Ishikawa (cell line): ENCODE measurements around the gene HK1.

ENCODE experiments used
- CEBPB ChIP-seq: IDR thresholded peaks from 2 replicates; pipeline ENCODE4 v1.6.1; 2012
- CREB1 ChIP-seq: IDR thresholded peaks from 2 replicates; pipeline ENCODE4 v1.6.1; 2012; ENCODE audit warnings: low read depth
- EGR1 ChIP-seq: IDR thresholded peaks from 2 replicates; pipeline ENCODE4 v1.6.1; 2012
- EP300 ChIP-seq: IDR thresholded peaks from 2 replicates; pipeline ENCODE4 v1.6.1; 2012; ENCODE audit warnings: borderline replicate concordance
- FOXM1 ChIP-seq: IDR thresholded peaks from 2 replicates; pipeline ENCODE4 v1.6.1; 2012; ENCODE audit warnings: low read depth, borderline replicate concordance
- MAX ChIP-seq: IDR thresholded peaks from 2 replicates; pipeline ENCODE4 v1.6.1; 2012
- NFIC ChIP-seq: IDR thresholded peaks from 2 replicates; pipeline ENCODE4 v1.6.1; 2012
- RAD21 ChIP-seq: IDR thresholded peaks from 2 replicates; pipeline ENCODE4 v1.6.1; 2012; ENCODE audit warnings: low read depth
- REST ChIP-seq: IDR thresholded peaks from 2 replicates; pipeline ENCODE4 v1.6.1; 2012; ENCODE audit warnings: low read depth, mild to moderate bottlenecking
- TAF1 ChIP-seq: IDR thresholded peaks from 2 replicates; pipeline ENCODE4 v1.6.1; 2012; ENCODE audit warnings: low read depth, mild to moderate bottlenecking
- TCF12 ChIP-seq: IDR thresholded peaks from 2 replicates; pipeline ENCODE4 v1.6.1; 2012; ENCODE audit warnings: low read depth
- TEAD4 ChIP-seq: IDR thresholded peaks from 2 replicates; pipeline ENCODE4 v1.6.1; 2012
- USF1 ChIP-seq: IDR thresholded peaks from 2 replicates; pipeline ENCODE4 v1.6.1; 2012
- YY1 ChIP-seq: IDR thresholded peaks from 2 replicates; pipeline ENCODE4 v1.6.1; 2012; ENCODE audit warnings: low read depth
- ZBTB7A ChIP-seq: IDR thresholded peaks from 2 replicates; pipeline ENCODE4 v1.6.1; 2012; ENCODE audit warnings: low read depth

HK1 gene

GRCh38 chr10:69435966-69436520 lies 157.7 kb downstream of the HK1 start:
- no peak for TF ChIP-seq RAD21
- no peak for TF ChIP-seq EP300
- no peak for TF ChIP-seq MAX
- TF ChIP-seq CREB1 = no peak

GRCh38 chr10:69437321-69438259 lies 159.3 kb downstream of the HK1 start:
- no peak for TF ChIP-seq YY1
- TF ChIP-seq EP300 = no peak
- no peak for TF ChIP-seq MAX
- no peak for TF ChIP-seq CEBPB
- TF ChIP-seq REST = no peak
- no peak for TF ChIP-seq TAF1
- no peak for TF ChIP-seq FOXM1
- TF ChIP-seq NFIC = no peak
- TF ChIP-seq TEAD4 = no peak
- no peak for TF ChIP-seq CREB1
- TF ChIP-seq USF1 = no peak
- no peak for TF ChIP-seq TCF12
- TF ChIP-seq EGR1 = no peak
- TF ChIP-seq RAD21 = no peak
- TF ChIP-seq ZBTB7A = no peak

- TF ChIP-seq RAD21 (no peak), YY1 (no peak), TAF1 (0 out of 2 replicates have a peak, but pooled peaks have one; percentile 36), REST (no peak), TCF12 (no peak)
Observed at GRCh38 chr10:69438536-69439349, 160.4 kb downstream of the HK1 start.

GRCh38 chr10:69439350-69439739 lies 161.0 kb downstream of the HK1 start:
- no peak for TF ChIP-seq TCF12
- no peak for TF ChIP-seq YY1
- no peak for TF ChIP-seq MAX
- no peak for TF ChIP-seq USF1
- no peak for TF ChIP-seq REST
- no peak for TF ChIP-seq RAD21
- TF ChIP-seq ZBTB7A = no peak
- no peak for TF ChIP-seq CREB1
- no peak for TF ChIP-seq TEAD4
- TF ChIP-seq NFIC = no peak
- no peak for TF ChIP-seq TAF1
- no peak for TF ChIP-seq CEBPB
- TF ChIP-seq EGR1 = no peak
- no peak for TF ChIP-seq EP300
- TF ChIP-seq FOXM1 = no peak
